Measurements from ENCODE around the gene RERG.
A peak's percentile ranks its signal among the peaks of the same experiment; 100 is the strongest.

The RERG gene

DNA sequence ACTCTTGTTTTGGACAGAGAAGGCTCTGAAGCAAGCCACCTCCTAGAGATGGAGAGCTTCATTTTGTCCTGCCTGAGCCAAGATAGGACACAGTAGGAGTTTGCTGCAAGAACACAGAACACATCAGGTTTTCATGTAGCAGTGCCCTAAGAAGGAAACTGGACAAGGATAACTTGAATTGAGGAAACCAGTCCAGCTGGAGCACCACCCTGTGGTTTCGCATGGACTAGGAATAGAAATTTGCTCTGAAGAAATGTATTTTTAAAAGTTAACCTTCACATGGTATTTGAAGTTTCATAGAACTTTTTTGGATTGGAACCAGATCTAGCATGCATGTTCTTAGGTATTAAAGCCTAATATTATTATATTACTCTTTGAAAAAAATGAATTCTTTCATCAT, 68.8 kb downstream of the RERG start:
- H3K4me1 ChIP-seq (ENCODE audit: low read length): no peaks in the 10 kb centered on the region
- no peaks in the 10 kb centered on the region for H3K27me3 ChIP-seq (replicated peaks; ENCODE audit: insufficient read depth, low read length)
- H3K9ac ChIP-seq (ENCODE audit: low read length): no peak overlapping the region
- no peaks in the 10 kb centered on the region for H3K9me2 ChIP-seq (replicated peaks; ENCODE audit: insufficient read depth, low read length)
- H4K20me1 ChIP-seq (ENCODE audit: insufficient read depth, low read length): no peaks in the 10 kb centered on the region
- H3K27ac ChIP-seq (ENCODE audit: low read length): no peak overlapping the region
- DNase-seq: no peak
- TF ChIP-seq EZH2phosphoT487 (IDR thresholded peaks at IDR 0.05; ENCODE audit: low read length) (no peak), EZH2 (optimal IDR thresholded peaks at IDR 0.05; ENCODE audit: low read depth, low read length) (no peak)
- no peaks in the 10 kb centered on the region for H3K9me3 ChIP-seq (replicated peaks; ENCODE audit: insufficient read depth, low read length)
- no peak overlapping the region for H3K4me3 ChIP-seq (ENCODE audit: low read length)
- no peak overlapping the region for H3K4me2 ChIP-seq (ENCODE audit: low read depth, low read length)
- H2AFZ ChIP-seq (ENCODE audit: low read length): no peak overlapping the region
- H3K36me3 ChIP-seq (replicated peaks; ENCODE audit: insufficient read depth, low read length): no peaks in the 10 kb centered on the region
- H3F3A ChIP-seq (ENCODE audit: insufficient read depth, low read length): no peaks in the 10 kb centered on the region
- H3K79me2 ChIP-seq (ENCODE audit: low read length): no peaks in the 10 kb centered on the region

GRCh38 chr12:15151161-15152091, 69.8 kb downstream of the RERG start:
- H4K20me1 ChIP-seq (ENCODE audit: insufficient read depth, low read length): no peaks in the 10 kb centered on the region
- DNase-seq: peak; percentile 30

DNA sequence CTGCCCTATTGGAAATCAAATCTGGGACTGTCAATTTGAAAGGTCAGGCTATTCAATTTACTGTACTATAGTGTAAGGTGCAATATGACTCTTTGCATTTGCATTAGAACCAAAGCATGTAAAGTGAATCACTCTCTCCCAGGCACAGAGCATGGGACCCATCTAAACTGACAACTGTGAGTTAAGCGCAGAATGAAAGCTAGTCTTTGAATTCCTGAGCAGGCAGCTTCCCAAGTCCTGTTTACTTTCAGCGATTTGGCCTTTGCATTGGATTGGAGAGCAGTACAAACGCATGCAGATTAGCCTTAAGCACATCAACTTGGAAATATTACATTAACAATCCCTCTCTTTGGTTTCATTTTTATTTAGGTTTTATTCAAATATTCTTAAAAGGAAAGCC, 74.6 kb downstream of the RERG start:
- Histone ChIP-seq H3K9me3 (replicated peaks; ENCODE audit: insufficient read depth, low read length) (no peaks in the 10 kb centered on the region), H3K27me3 (replicated peaks; ENCODE audit: insufficient read depth, low read length) (no peaks in the 10 kb centered on the region), H3K4me3 (ENCODE audit: low read length) (no peak overlapping the region), H3K79me2 (ENCODE audit: low read length) (no peaks in the 10 kb centered on the region), H4K20me1 (ENCODE audit: insufficient read depth, low read length) (no peaks in the 10 kb centered on the region), H2AFZ (ENCODE audit: low read length) (no peak overlapping the region), H3K4me2 (ENCODE audit: low read depth, low read length) (no peak overlapping the region), H3K9ac (ENCODE audit: low read length) (no peak overlapping the region), H3F3A (ENCODE audit: insufficient read depth, low read length) (no peaks in the 10 kb centered on the region), H3K36me3 (replicated peaks; ENCODE audit: insufficient read depth, low read length) (no peaks in the 10 kb centered on the region), H3K4me1 (ENCODE audit: low read length) (no peaks in the 10 kb centered on the region), H3K9me2 (replicated peaks; ENCODE audit: insufficient read depth, low read length) (no peaks in the 10 kb centered on the region), H3K27ac (ENCODE audit: low read length) (no peak overlapping the region)
- DNase-seq: no peak
- TF ChIP-seq EZH2phosphoT487 (IDR thresholded peaks at IDR 0.05; ENCODE audit: low read length) (no peak), CTCF (IDR thresholded peaks at IDR 0.05; ENCODE audit: low read length) (no peak), EZH2 (optimal IDR thresholded peaks at IDR 0.05; ENCODE audit: low read depth, low read length) (no peak)

More at GRCh38 chr12:15151161-15152091, 69.8 kb downstream of the RERG start:
- Histone ChIP-seq H3K9me2 (replicated peaks; ENCODE audit: insufficient read depth, low read length) (no peaks in the 10 kb centered on the region), H3K9me3 (replicated peaks; ENCODE audit: insufficient read depth, low read length) (no peaks in the 10 kb centered on the region), H3K4me1 (ENCODE audit: low read length) (no peaks in the 10 kb centered on the region), H3K27me3 (replicated peaks; ENCODE audit: insufficient read depth, low read length) (no peaks in the 10 kb centered on the region), H2AFZ (ENCODE audit: low read length) (no peak overlapping the region), H3K27ac (ENCODE audit: low read length) (no peak overlapping the region), H3K9ac (ENCODE audit: low read length) (no peak overlapping the region), H3K4me2 (ENCODE audit: low read depth, low read length) (no peak overlapping the region), H3K36me3 (replicated peaks; ENCODE audit: insufficient read depth, low read length) (no peaks in the 10 kb centered on the region), H3K79me2 (ENCODE audit: low read length) (no peaks in the 10 kb centered on the region), H3K4me3 (ENCODE audit: low read length) (no peak overlapping the region), H3F3A (ENCODE audit: insufficient read depth, low read length) (no peaks in the 10 kb centered on the region)
- TF ChIP-seq CTCF (IDR thresholded peaks at IDR 0.05; ENCODE audit: low read length): peak; percentile 60
- no peak for TF ChIP-seq EZH2phosphoT487 (IDR thresholded peaks at IDR 0.05; ENCODE audit: low read length)

GRCh38 chr12:15143467-15143866, 77.8 kb downstream of the RERG start:
- Histone ChIP-seq H3K9me3 (replicated peaks; ENCODE audit: insufficient read depth, low read length) (no peaks in the 10 kb centered on the region), H3K27me3 (replicated peaks; ENCODE audit: insufficient read depth, low read length) (no peaks in the 10 kb centered on the region), H3K4me2 (ENCODE audit: low read depth, low read length) (no peak overlapping the region), H3K36me3 (replicated peaks; ENCODE audit: insufficient read depth, low read length) (no peaks in the 10 kb centered on the region), H3K9ac (ENCODE audit: low read length) (no peak overlapping the region), H3K79me2 (ENCODE audit: low read length) (no peaks in the 10 kb centered on the region), H3K27ac (ENCODE audit: low read length) (no peak overlapping the region), H3K4me3 (ENCODE audit: low read length) (no peak overlapping the region), H2AFZ (ENCODE audit: low read length) (no peak overlapping the region), H3K9me2 (replicated peaks; ENCODE audit: insufficient read depth, low read length) (no peaks in the 10 kb centered on the region), H3F3A (ENCODE audit: insufficient read depth, low read length) (no peaks in the 10 kb centered on the region), H4K20me1 (ENCODE audit: insufficient read depth, low read length) (no peaks in the 10 kb centered on the region), H3K4me1 (ENCODE audit: low read length) (no peaks in the 10 kb centered on the region)
- no peak for DNase-seq
- TF ChIP-seq EZH2phosphoT487 (IDR thresholded peaks at IDR 0.05; ENCODE audit: low read length): no peak
- no peak for TF ChIP-seq EZH2 (optimal IDR thresholded peaks at IDR 0.05; ENCODE audit: low read depth, low read length)
- no peak for TF ChIP-seq CTCF (IDR thresholded peaks at IDR 0.05; ENCODE audit: low read length)
